GM19043 (cell line): Measurements from ENCODE around the gene MID1.

Experiments
- ATAC-seq: cut with Tn5 transposase; IDR thresholded peaks from one replicate; pipeline ENCODE4 v1.9.1; 2021; ENCODE audit warnings: low read depth; ENCODE audit not compliant: unreplicated experiment

The MID1 gene

GRCh38 chrX:10395643-10396042 is 224.7 kb downstream of the MID1 start:
- no peak for ATAC-seq
